ENCODE data around the gene OR4E2.
"Not testable (repeated sequence)": the region's sequence is repeated elsewhere in the genome, so short reads cannot be mapped to it uniquely, and the experiment has no call there.

OR4E2 gene, protein sequence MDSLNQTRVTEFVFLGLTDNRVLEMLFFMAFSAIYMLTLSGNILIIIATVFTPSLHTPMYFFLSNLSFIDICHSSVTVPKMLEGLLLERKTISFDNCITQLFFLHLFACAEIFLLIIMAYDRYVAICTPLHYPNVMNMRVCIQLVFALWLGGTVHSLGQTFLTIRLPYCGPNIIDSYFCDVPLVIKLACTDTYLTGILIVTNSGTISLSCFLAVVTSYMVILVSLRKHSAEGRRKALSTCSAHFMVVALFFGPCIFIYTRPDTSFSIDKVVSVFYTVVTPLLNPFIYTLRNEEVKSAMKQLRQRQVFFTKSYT

DNA sequence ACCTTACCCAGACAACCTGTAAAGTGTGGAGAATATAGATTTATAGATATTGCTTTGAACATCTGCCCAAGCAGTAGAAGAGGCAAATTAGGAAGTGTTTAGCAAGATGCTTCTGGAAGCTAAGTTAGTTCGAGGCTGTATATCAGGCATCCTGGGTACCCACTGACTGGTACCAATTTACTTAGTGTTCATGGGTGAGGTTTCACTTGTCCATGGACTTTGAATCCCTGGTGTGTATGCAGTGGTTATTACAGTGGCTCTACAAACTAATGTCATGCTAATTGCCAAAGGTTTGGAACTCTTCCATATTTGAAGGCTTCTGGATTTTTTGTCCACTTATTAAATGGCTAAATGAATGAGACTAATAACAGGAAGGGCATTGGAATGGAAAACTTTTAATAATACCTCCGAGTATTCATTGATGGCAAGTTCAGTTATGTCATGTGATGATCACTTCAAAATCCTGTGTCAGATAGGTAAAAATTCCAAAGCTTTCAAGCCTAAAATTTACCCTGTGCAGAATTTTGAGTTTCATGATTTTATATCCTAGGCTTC, at the start of gene OR4E2:
TSS of gene OR4E2 (plus strand) at position 505 of the 555 bp plus-strand sequence. CDS start 11,248 bp downstream, outside the sequence.
- FAIRE-seq: no peak

DNA sequence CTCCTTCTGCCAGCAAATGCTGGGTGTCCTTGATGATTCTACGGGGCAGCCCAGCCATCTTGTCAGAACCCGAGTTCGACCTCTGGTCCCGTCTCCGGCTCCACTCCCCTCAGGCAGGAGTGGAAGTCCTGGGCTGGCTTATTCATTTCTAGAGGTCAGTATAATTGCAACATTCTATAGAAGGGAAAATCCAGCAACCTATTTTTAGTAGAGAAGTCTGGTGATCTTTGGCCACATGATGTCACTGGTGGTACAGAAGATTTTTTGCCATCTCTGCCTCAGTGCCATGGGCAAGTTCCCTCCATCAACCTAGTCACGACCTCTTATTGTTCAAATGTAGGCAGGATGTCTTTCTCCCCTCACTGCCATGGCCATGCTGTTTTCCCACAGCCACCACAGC, 41.3 kb upstream of the OR4E2 start:
- no peak for FAIRE-seq

- FAIRE-seq: no peak
Observed at GRCh38 chr14:21614240-21614639, 39.4 kb upstream of the OR4E2 start.

DNA sequence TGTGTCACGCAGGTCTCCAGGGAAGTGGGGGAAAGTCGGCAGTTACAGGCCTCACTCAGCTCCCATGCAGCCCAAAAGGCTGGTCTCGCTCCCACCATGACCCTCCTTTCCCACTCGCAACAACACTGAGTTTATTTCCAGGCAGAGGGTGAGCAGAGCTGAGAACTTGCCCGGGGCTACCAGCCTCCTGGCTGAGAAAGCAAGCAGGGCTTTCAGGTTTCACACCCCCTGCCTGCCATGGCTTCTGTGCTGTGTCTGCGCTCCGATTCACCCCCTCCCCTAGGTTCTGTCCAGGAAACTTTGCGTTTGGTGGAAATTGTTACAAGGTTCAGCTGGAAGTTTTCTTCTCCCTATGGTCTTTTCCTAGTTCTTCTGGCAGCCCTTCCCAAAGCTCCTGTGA, 36.0 kb upstream of the OR4E2 start:
- FAIRE-seq: no peak

DNA sequence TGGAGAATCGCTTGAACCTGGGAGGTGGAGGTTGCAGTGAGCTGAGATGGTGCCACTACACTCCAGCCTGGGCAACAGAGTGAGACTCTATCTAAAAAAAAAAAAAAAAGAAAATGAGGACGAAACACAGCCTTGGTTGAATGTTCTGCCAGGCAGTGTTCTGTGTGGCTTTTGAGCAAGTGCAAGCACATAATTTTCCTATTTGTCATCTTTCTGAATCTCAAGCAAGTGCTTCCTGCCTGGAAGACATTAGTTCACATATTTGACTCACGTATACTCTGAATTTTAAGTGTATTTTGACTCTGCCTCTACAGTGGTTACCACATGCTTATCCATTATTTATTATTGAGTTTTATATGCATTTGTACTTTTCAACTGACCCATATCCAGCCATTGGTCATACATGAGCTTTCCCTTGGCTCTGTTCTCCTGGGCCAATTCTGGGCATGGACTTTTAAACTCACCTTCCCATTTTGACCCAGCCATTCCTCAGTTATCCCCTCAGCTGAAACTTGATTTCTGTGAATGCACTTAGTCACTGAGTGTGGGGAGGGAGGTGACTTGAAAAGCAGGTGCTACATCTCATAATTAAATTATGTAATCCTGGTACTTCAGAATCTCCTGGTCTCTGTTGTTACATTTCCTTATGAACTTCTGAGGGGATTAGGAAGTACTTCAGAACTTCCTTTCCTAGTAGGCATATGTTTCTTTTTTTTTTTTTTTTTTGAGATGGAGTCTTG, 27.0 kb upstream of the OR4E2 start:
- no peak for FAIRE-seq

DNA sequence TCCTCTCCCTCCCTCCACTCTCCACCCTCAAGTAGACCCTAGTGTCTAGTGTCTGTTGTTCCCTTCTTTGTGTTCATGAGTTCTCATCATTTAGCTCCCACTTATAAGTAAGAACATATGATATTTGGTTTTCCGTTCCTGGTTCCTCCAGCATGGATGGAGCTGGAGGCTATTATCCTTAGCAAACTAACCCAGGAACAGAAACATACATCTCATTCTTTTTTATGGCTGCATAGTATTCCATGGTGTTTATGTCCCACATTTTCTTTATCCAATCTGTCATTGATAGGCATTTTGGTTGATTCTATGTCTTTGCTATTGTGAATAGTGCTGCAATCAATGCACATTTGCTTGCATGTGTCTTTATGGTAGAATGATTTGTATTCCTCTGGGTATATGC, 23.1 kb upstream of the OR4E2 start:
- not testable (repeated sequence) for FAIRE-seq

GRCh38 chr14:21631084-21631483, 22.6 kb upstream of the OR4E2 start:
- FAIRE-seq: no peak

DNA sequence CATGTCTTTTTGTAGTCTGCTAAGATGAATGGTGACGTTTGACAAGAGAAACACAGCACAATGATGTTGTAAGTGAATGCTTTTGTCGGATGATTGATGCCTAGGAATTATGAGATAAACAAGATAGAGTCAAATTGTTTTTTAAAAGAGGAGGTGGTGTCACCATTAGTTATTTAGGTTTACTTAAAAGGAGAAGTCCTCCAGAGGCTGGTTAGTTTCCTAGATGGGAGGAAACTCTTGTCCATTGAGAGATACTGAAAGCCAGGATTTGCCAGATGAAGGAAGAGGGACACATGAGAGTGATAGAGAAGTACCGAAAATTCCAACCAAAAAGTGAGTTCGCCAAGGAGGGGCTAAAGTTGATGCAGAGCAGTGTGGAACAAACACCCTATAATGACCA, 18.8 kb upstream of the OR4E2 start, which contains the start of gene OR10G2:
TSS of gene OR10G2 (minus strand) at position 101 of the 400 bp plus-strand sequence. CDS start at position 3, 98 bp downstream.
- FAIRE-seq: no peak

DNA sequence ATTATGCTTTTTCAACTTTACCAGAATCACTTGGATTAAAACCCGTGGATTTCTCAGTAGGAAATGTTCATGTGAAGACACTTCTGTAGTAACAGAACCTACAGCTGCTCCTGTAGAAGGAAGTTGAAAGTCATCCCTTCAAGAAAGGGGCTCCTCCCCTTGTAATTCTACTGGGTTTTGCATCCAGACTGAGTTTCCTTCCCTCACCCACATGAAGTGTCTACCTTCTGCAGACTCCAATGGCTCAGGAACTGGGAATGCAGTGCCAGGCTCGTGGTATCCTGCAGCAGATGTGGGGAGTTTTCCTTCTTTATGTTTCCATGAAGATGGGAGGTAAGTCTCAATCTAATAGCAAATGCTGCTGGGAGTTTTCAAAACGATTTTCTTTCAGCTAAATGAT, 11.0 kb upstream of the OR4E2 start:
- FAIRE-seq: no peak

GRCh38 chr14:21643407-21643806, 10.2 kb upstream of the OR4E2 start:
- no peak for FAIRE-seq

GRCh38 chr14:21647380-21647779, 6.3 kb upstream of the OR4E2 start:
- FAIRE-seq: no peak

GRCh38 chr14:21652209-21652808, 1.3 kb upstream of the OR4E2 start:
- FAIRE-seq: no peak

DNA sequence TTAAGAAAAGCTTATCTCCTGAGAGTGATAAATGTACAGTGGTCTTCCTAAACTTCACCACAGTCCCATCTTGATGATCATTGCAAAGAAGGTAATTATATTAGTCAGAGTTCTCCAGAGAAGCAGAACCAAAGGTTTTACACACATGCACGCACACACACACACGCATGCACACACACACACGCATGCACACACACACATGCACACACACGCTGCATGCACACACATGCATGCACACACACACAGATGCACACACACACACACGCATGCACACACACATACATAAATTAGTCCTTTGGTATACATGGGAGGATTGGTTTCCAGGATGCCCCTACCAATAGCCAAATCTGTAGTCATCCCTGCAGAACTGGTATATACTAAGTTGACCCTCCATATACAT, 580 bp downstream of the OR4E2 start:
- no peak for FAIRE-seq

GRCh38 chr14:21656980-21657379, 3.3 kb downstream of the OR4E2 start:
- FAIRE-seq: no peak

- FAIRE-seq: no peak
Observed at GRCh38 chr14:21668377-21668776, 14.7 kb downstream of the OR4E2 start.

DNA sequence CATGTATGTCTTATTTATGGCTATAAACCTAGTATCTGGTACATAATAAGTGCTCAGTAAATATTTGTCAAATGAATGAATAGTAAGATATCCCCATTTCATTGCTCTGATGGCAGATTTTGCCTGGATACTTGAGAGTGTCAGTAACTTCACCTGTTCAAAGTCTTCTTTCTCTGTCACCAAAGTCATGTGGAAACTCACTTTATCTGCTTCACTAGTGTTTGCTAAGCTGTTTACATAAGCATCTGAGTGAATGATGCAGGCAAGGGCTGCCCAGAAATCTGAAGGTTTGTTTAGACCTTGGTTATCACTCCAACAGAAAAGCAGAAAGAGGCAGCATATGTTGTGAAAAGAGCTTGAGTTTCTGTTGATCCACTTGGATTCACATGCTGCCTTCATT, 15.6 kb downstream of the OR4E2 start:
- no peak for FAIRE-seq

GRCh38 chr14:21671371-21671770, 17.7 kb downstream of the OR4E2 start:
- no peak for FAIRE-seq

DNA sequence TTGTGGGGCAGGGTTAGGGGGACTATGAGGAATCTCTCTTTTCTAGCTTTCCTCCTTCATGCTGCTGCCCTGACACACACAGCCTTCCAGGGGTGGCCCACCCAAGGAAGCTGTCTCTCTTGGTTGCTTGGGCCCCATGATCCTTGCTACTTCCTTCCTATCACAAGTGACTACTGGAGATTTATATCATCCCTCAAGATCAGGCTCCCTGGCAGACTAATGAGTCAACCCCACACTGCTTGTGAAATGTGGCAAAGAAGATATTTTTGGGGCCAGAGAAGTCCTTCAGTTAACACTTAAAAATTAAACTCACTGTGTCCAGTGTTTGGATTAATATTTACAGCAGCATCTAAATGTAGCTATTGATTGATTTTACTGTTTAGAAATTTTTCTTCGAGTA, 18.5 kb downstream of the OR4E2 start:
- FAIRE-seq: no peak

- no peak for FAIRE-seq
Observed at GRCh38 chr14:21673718-21674117, 20.1 kb downstream of the OR4E2 start, which contains the start of gene OR4E1. OR4E1 (minus strand) TSS chr14:21673818; CDS start chr14:21670935, 2,883 bp downstream.

GRCh38 chr14:21675566-21675965, 21.9 kb downstream of the OR4E2 start:
- no peak for FAIRE-seq

GRCh38 chr14:21680072-21680471, 26.4 kb downstream of the OR4E2 start:
- no peak for FAIRE-seq

DNA sequence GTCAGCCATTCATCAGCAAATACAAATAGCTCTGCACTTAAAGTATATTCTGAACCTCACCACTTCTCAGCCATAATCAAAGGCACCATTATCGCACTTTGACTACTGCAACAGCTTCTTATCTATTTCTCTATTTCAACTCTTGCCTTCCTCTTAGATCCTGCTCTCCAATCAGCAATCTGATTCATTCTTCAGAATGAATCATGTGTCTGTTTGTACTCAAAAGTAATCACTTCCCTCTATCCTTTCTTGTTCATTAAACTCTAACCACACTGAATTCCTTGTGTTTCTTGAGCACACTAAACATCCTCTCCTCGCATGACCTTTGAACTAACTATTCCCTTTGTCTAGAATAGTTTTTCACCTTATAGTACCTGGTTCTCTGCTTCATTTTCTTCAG, 32.8 kb downstream of the OR4E2 start:
- no peak for FAIRE-seq

GRCh38 chr14:21694425-21694824, 40.8 kb downstream of the OR4E2 start:
- no peak for FAIRE-seq

All from TTC549 (cell line).